Measurements from ENCODE around the gene KRTAP5-2.

GRCh38 chr11:1570001-1570453 lies 28.1 kb downstream of the KRTAP5-2 start:
- no peak for TF ChIP-seq EZH2 (IDR thresholded peaks at IDR 0.05; ENCODE audit: insufficient read depth, low read length)
- TF ChIP-seq CTCF (IDR thresholded peaks at IDR 0.05; ENCODE audit: insufficient read depth, low read depth, low read length) = no peak

Measured in astrocyte (in vitro differentiated cells and primary cell).